Activated CD4-positive, CD25-positive, alpha-beta regulatory T cell treated with anti-CD3 and anti-CD28 coated beads, Interleukin-2, amount 50 U/mL, for 72 hours (primary cell): ENCODE data around the gene ST3GAL2.

Experiments used
- DNase-seq: peaks from one replicate; pipeline ENCODE4 v3.0.0; 2021

The ST3GAL2 gene

GRCh38 chr16:70438969-70439862 lies at the start of gene ST3GAL2:
ST3GAL2 (minus strand) TSS chr16:70439100; CDS start chr16:70398530, 40,570 bp downstream.
- DNase-seq: peak; percentile 88

DNA sequence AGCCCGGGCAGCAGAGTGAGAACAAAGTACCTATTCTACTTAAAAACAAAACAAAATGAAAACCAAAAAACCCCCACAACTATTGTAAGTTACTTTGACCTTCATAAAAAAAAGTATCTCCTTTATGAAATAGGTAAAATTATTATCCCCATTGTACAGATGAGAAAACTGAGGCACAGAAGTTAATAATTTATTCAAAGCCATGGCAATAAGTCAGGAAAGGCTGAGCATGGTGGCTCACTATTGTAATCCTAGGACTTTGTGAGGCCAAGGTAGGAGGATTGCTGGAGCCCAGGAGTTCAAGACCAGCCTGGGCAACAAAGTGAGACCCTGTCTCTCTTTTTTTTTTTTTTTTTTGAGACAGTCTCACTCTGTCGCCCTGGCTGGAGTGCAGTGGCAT lies 46.0 kb upstream of the ST3GAL2 start:
- no peak for DNase-seq

GRCh38 chr16:70483426-70483825 lies 44.5 kb upstream of the ST3GAL2 start:
- no peak for DNase-seq

DNA sequence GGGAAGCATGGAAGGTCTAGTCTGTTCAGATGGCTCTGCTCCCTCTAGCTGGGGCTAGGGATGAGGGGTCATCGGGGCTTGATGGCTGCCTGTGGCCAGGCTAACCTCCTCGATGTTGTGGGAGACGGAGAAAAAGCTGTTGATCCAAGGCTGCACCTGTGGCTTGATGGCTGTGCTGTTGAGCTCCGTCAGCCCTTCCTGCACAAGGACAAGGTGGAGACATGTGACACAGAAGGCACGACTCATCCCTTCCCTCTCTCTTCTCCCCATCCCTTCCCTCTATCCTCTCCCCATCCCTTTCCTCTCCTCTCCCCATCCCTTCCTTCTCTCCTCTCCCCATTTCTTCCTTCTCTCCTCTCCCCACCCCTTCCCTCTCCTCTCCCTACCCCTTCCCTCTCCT lies 43.7 kb upstream of the ST3GAL2 start:
- no peak for DNase-seq

DNA sequence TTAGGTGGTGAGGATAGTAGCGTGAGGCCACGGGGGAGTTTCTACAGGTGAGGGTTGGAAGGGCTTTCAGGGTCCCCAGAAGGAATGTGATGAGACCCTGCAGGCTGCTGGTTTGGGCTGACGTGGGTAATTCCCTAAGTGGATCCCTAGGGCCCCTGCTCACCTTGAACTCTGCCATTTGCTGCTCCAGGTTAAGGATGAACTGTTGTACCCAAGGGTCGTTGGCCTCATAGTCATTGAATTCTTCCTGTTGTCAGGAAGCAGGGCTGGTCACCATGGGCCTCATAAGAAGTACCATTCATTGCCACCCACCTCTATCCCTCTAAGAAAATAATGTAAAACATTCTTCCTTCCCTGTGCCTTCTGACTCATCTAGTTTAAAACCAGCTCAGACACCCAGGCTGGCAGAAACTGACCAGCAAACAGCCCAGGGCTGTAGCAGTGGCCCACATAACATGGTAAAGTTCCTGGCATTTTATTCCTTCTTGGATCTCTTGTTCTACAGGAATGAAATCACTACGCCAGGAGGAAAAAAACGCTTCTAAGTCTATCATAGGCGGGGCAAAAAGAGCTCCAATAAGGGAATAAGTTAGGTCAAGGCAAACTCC lies 43.1 kb upstream of the ST3GAL2 start:
- DNase-seq: no peak

DNA sequence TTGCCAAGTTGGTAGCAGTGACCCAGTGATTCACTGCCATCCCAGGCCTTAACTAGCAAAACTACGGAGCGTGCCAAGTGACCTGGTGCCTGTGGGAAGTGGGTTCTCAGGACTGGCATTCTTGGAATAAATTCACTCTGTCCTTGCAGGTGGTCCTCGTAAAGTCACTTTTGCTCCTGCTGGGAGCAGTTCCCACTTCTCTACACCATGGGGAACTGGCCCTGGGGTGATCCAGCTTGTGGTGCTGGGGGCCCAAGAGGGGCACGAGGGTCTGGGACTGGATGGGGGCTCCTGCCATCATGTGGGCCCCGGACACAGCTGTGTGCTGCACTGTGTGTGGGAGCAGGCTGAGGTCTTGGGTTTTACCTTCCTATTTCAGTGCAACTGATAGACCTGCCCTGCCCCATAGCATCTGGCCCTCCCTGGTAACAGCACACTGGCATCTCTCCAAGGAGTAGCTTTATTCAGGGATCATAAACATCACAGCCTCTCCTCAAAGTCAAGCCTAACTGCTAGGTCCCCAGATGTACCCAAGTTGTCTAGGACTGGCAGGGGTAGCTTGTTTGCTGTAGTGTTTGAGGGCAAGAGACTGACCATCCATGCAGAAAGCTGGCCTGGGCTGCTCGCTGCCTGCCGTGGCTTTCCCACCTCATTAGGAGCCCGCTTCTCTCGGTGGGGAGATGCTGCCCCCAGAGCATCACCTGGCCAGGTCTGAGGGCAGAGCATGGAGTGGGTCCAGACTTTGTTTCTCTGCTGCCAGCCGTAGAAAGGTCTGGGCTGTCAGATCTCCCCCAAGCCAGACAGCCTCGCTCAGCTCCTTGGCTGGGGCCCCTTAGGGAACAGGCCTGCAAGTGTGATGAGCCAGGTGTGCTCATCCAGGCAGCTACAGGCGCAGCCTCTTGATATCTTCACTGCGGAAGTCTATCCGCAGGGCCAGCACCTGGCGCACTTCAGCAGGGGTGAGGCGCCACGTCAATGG lies 41.5 kb upstream of the ST3GAL2 start:
- DNase-seq: no peak

DNA sequence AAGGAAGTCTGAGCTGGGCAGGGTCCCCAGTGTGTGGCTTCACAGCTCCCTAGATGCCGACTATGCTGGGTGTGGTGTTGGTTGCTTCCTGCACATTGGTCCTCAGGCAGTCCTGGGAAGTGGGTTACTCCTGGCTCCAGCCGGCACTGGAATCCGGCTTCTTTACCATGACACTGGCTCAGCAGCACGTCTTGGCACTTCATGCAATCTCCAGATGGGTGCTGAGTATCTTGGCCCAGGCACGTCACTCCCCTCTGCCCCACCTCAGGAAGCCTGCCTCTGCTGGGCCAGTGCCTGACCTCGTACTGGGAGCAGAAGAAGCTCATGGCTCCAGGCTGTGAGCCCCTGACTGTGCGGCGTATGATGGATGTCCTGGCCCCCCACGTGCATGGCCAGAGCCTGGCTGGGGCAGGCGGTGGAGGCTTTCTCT lies 40.0 kb upstream of the ST3GAL2 start:
- no peak for DNase-seq

DNA sequence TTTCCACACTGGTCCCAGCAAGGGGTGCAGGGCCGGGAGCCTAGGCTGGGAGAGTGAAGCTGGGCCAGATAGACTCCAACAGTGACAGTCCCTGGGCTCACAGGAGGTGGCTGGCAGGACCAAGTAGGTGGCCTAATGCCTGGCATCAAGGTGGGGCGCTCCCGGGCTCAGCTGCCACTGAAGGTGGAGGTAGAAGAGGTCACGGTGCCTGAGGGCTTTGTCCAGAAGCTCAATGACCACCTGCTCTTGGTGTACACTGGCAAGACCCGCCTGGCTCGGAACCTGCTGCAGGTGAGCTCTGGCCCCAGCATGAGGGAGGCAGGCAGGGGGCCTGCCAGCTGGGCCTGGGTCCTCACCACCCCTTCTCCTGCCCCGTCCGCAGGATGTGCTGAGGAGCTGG lies 39.3 kb upstream of the ST3GAL2 start:
- DNase-seq: no peak

- no peak for DNase-seq
Measured at GRCh38 chr16:70476272-70477020, 37.5 kb upstream of the ST3GAL2 start.

DNA sequence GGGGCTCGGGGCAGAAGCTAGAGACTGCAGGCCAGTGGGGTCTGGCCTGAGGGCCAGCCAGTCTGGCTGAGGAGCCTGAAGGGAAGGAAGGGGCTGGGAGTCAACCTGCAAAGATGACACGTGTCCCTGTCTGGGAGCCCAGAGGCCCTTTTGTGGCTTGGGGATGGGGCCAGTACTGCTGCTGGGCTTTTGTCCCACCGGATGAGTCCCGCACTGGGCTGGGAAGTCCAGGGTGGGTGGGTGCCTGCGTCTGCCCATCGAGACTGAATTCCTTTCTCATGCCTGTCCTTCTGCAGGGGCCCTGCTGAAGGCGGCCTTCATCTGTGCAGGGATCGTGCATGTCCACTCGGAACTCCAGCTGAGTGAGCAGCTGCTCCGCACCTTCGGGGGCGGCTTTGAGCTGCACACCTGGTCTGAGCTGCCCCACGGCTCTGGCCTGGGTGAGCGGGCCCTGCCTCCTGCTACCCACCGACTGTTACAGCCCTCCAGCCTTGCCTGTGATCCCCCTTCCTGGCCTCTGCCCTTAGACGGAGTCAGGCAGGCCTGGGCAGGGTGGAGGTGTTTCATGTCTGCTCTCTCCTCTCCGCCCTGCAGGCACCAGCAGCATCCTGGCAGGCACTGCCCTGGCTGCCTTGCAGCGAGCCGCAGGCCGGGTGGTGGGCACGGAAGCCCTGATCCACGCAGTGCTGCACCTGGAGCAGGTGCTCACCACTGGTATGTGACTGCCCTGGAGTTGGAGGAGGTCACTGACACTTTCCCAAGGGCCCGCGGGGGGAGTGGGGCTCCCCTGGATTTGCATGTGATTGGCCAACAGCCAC lies 36.4 kb upstream of the ST3GAL2 start:
- DNase-seq: no peak

DNA sequence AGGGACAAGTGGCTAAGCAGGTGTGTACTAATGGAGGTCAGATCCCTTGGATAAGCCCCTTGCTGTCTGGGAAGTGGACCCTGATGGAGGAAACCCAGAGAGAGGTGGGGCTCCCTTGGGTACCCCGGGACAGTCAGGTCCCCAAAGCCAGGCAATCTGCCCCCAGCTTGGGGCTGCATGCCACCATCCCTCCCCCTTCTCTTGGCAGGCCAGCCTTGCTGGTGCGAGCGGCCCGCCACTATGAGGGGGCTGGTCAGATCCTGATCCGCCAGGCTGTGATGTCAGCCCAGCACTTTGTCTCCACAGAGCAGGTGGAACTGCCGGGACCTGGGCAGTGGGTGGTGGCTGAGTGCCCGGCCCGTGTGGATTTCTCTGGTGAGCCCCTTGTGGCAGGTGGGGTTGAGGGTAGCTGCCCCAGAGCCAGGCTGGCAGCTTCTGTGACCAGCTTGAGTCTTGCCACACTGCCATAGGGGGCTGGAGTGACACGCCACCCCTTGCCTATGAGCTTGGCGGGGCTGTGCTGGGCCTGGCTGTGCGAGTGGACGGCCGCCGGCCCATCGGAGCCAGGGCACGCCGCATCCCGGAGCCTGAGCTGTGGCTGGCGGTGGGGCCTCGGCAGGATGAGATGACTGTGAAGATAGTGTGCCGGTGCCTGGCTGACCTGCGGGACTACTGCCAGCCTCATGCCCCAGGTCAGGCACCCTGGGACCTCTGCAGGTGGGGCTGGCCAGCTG lies 35.6 kb upstream of the ST3GAL2 start:
- DNase-seq: no peak

DNA sequence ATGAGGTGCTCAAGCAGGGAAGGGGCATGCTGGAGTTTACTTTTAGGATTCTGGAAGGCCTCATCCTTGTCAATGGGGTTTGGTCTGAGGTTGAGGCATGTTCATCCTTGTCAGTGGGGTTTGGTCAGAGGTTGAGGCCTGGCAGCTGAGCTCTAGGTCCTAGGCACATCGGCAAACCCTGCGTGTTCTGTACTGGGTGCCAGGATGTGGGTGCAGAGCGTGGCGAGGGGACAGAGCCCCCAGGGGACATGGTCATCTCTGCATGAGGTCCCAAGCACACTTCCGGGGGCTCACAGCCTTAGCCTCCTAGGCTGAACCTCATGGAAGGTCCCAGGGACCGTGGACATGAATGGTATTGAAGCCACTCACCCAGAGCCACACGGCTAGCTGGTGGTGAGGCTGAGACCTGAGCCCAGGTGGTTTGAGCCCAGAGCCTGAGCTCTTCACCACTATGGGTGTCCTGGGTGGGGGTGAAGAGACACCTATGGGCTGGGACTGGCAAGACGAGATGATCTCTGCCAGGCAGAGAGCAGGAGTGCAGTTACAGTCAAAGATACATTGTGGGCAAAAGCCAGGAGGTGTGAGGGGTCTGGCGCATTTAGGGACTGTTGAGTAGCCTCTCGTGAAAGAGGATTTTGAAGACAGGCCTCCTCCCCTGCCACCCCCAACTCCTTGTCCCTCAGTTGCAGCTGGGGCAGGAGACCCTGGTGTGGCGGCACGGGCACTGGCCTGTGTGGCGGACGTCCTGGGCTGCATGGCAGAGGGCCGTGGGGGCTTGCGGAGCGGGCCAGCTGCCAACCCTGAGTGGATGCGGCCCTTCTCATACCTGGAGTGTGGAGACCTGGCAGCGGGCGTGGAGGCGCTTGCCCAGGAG lies 34.8 kb upstream of the ST3GAL2 start:
- DNase-seq: no peak

DNA sequence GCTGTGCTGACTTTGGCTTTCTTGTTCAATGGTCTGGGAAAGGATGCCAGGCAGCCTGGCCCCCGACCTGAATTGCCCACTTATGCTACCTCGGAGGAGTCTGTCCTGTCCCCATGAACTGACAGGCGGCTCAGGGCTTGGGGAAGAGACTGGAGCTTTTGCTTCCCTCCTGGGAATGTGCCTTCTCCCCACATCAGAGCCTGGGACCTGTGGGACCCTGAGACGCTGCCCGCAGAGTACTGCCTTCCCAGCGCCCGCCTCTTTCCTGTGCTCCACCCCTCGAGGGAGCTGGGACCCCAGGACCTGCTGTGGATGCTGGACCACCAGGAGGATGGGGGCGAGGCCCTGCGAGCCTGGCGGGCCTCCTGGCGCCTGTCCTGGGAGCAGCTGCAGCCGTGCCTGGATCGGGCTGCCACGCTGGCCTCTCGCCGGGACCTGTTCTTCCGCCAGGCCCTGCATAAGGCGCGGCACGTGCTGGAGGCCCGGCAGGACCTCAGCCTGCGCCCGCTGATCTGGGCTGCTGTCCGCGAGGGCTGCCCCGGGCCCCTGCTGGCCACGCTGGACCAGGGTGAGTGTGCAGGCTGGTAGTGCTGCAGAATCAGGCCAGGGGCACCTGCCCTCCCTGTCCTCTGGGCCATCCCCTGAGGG lies 34.0 kb upstream of the ST3GAL2 start:
- no peak for DNase-seq

DNA sequence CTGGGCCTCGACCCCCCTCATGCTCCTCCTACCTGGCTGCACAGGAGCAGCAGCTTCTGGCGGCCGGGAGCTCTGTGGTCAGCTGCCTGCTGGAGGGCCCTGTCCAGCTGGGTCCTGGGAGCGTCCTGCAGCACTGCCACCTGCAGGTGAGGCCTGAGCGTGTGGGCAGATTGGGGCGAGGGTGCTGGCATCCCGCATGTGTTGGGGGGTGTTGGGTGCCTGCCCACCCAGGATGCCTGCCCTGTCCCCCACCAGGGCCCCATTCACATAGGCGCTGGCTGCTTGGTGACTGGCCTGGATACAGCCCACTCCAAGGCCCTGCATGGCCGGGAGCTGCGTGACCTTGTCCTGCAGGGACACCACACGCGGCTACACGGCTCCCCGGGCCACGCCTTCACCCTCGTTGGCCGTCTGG lies 32.0 kb upstream of the ST3GAL2 start:
- no peak for DNase-seq

- no peak for DNase-seq
Measured at GRCh38 chr16:70470141-70470926, 31.4 kb upstream of the ST3GAL2 start.

DNA sequence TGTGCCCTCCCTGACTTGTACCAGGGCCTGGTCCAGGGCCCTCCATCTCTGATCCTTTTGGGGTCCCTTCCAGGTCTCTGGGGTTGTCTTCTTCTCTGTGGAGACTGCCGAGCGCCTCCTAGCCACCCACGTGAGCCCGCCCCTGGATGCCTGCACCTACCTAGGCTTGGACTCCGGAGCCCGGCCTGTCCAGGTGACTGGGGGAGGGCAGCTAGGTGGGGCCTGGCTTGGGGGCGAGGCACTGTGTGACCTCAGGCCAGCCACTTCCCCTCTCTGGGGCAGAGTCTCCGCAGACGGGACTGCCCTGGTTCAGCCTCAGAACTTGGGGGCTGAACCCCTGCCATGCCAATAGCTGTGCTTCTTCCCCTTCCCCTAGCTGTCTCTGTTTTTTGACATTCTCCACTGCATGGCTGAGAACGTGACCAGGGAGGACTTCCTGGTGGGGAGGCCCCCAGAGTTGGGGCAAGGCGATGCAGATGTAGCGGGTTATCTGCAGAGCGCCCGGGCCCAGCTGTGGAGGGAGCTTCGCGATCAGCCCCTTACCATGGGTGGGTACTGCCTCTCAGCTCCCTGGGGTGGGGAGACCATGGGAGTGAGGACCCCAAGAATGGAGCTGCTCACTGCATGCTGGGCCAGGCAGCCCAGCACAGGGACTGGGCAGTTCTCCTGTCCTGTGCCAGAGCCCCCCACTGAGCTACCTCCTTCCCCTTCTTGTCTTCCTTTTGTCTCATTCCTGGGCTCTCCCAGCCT lies 30.1 kb upstream of the ST3GAL2 start:
- DNase-seq: no peak

- DNase-seq: no peak
Measured at GRCh38 chr16:70467608-70468007, 28.7 kb upstream of the ST3GAL2 start.

- no peak for DNase-seq
Measured at GRCh38 chr16:70467113-70467512, 28.2 kb upstream of the ST3GAL2 start.
